DOHH2 (cell line): ENCODE measurements around the gene SMIM38.

Experiments used
- H3F3A ChIP-seq: fragments of 200-600 bp; sonication (generic), shearing (Covaris generic); 2 replicates; pipeline ENCODE4 v1.6.0; 2016; ENCODE audit warnings: antibody characterized with exemption, mild to moderate bottlenecking; ENCODE audit not compliant: control insufficient read depth, insufficient read depth
- H3K27ac ChIP-seq: fragments of 200-600 bp; sonication (generic); 2 replicates; pipeline ENCODE4 v1.5.1; 2014; ENCODE audit warnings: low read depth, mild to moderate bottlenecking, low read length, moderate library complexity
- H3K27me3 ChIP-seq: fragments of 200-600 bp; sonication (generic); 2 replicates; pipeline ENCODE4 v1.6.1; 2014; ENCODE audit warnings: mild to moderate bottlenecking, low read length, mixed read lengths; ENCODE audit not compliant: control insufficient read depth
- H3K36me3 ChIP-seq: fragments of 200-600 bp; sonication (generic); 2 replicates; pipeline ENCODE4 v1.6.1; 2014; ENCODE audit warnings: mild to moderate bottlenecking, low read length, moderate library complexity, mixed read lengths; ENCODE audit not compliant: control insufficient read depth
- H3K4me1 ChIP-seq: fragments of 200-600 bp; sonication (generic); 2 replicates; pipeline ENCODE4 v1.6.1; 2014; ENCODE audit warnings: mild to moderate bottlenecking, low read length, mixed read lengths; ENCODE audit not compliant: control insufficient read depth
- H3K4me2 ChIP-seq: fragments of 200-600 bp; sonication (generic); 2 replicates; pipeline ENCODE4 v1.6.0; 2014; ENCODE audit warnings: mild to moderate bottlenecking, low read length, moderate library complexity
- H3K4me3 ChIP-seq: fragments of 200-600 bp; sonication (generic); 2 replicates; pipeline ENCODE4 v1.5.1; 2014; ENCODE audit warnings: mild to moderate bottlenecking, low read length, mixed read lengths
- H3K79me2 ChIP-seq: fragments of 200-600 bp; sonication (generic); 2 replicates; pipeline ENCODE4 v1.6.1; 2014; ENCODE audit warnings: mild to moderate bottlenecking, low read length, mixed read lengths; ENCODE audit not compliant: control insufficient read depth
- H3K9me2 ChIP-seq: fragments of 200-600 bp; sonication (generic); replicated peaks from 2 replicates; pipeline ENCODE4 v1.6.1; 2014; ENCODE audit warnings: mild to moderate bottlenecking, low read length, mixed read lengths; ENCODE audit not compliant: control insufficient read depth
- H3K9me3 ChIP-seq: fragments of 200-600 bp; sonication (generic); 2 replicates; pipeline ENCODE4 v1.6.1; 2014; ENCODE audit warnings: antibody characterized with exemption, low read length, mixed read lengths; ENCODE audit not compliant: control insufficient read depth, insufficient read depth
- H4K20me1 ChIP-seq: fragments of 200-600 bp; sonication (generic); 2 replicates; pipeline ENCODE4 v1.6.0; 2014; ENCODE audit warnings: low read depth, mild to moderate bottlenecking, antibody characterized with exemption, low read length, moderate library complexity; ENCODE audit not compliant: control insufficient read depth, insufficient read depth
- EZH2phosphoT487 ChIP-seq: fragments of 200-600 bp; sonication (generic); IDR thresholded peaks from 2 replicates; pipeline ENCODE4 v1.6.1; 2017; ENCODE audit warnings: borderline replicate concordance, mild to moderate bottlenecking, antibody characterized with exemption, low read length, moderate library complexity, mixed read lengths
- TF ChIP-seq, protein P1 (sequence below): fragments of 200-600 bp; sonication (generic); IDR thresholded peaks from one replicate; pipeline ENCODE4 v1.5.1; 2014; ENCODE audit warnings: antibody characterized with exemption, mild to moderate bottlenecking, low read depth, low read length; ENCODE audit not compliant: poor library complexity, severe bottlenecking

SMIM38 gene

DNA sequence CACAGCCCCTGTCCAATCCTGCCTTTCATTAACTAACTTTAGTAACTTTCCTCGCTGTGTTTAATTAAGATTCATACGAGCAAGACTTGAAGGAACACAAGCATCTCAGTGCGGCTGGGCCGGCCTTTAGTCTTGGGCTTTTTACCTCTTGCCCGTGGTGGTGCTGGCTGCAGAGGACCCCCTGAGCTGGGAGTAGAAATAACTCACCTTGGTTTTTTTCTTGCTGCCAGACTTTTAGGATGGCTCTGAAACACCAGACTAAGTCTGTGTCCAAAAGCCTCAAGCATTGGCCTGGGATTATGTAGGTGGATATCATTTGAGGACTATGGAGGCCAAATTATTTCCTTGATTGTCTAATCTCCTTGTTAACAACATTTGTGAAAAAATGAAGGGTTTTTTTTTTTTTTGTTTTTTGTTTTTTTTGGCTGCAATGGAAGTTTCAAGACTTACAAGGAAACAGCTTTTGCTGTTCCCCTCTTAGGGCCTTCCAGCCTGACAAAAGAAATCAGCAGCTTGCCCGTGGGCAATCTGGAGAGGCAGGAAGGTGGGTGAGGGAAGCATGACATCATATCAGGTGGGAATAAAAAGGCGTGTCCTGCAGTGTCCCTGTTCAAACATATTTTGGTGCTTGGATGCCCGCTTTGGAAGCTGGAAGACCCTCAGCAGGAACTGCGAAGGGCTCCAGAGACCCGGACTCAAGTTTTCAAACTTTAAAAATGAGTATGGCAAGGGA is 44.0 kb downstream of the SMIM38 start:
- Histone ChIP-seq H3K9me3 (no peaks in the 10 kb centered on the region), H3K36me3 (no peaks in the 10 kb centered on the region), H3K27me3 (no peaks in the 10 kb centered on the region), H3K4me1 (no peaks in the 10 kb centered on the region), H3K9me2 (no peaks in the 10 kb centered on the region), H3K27ac (no peak overlapping the region), H3K4me3 (no peak overlapping the region), H3F3A (no peaks in the 10 kb centered on the region), H3K4me2 (no peak overlapping the region), H3K79me2 (no peaks in the 10 kb centered on the region), H4K20me1 (no peaks in the 10 kb centered on the region)
- no peak for TF ChIP-seq EZH2phosphoT487
- TF ChIP-seq, protein P1, sequence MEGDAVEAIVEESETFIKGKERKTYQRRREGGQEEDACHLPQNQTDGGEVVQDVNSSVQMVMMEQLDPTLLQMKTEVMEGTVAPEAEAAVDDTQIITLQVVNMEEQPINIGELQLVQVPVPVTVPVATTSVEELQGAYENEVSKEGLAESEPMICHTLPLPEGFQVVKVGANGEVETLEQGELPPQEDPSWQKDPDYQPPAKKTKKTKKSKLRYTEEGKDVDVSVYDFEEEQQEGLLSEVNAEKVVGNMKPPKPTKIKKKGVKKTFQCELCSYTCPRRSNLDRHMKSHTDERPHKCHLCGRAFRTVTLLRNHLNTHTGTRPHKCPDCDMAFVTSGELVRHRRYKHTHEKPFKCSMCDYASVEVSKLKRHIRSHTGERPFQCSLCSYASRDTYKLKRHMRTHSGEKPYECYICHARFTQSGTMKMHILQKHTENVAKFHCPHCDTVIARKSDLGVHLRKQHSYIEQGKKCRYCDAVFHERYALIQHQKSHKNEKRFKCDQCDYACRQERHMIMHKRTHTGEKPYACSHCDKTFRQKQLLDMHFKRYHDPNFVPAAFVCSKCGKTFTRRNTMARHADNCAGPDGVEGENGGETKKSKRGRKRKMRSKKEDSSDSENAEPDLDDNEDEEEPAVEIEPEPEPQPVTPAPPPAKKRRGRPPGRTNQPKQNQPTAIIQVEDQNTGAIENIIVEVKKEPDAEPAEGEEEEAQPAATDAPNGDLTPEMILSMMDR = no peak

DNA sequence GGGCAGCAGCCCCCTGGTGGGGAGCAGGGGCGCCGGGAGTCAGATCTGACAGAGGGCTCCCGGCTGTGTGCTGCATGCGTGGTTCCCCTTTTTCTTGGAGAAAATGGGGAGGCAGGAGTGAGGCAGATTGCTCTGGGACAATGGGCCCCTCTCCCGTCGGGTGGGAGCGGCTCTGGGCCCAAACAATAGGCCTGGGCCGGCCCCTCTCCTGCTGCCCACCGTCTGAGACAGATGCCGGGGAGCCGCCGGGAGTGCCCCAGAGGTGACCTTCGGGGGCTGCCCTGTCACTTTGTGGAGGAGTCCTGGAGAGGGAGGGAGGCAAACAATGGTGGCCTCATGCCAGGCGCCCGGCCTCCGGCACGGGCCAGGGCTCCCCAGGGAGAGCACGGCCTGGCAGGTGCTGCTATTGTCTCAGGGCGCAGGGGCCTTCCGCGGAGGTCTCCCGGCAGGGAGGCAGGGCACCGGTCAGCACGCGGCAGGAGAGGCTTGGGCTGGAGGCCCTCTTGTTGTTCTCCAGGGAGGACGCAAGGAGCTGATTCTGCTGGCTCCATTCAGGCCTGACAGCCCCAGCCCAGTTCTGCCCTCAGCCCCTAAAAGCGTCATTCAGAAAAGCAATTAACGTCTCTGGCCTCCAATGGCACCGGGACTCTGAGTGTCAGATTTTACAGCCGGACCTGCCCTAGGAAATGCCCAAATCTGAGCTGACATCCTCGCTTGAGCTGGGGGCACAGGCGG is 44.8 kb downstream of the SMIM38 start:
- no peaks in the 10 kb centered on the region for H3K9me3 ChIP-seq
- TF ChIP-seq EZH2phosphoT487 = no peak
- TF ChIP-seq, protein P1 = no peak

DNA sequence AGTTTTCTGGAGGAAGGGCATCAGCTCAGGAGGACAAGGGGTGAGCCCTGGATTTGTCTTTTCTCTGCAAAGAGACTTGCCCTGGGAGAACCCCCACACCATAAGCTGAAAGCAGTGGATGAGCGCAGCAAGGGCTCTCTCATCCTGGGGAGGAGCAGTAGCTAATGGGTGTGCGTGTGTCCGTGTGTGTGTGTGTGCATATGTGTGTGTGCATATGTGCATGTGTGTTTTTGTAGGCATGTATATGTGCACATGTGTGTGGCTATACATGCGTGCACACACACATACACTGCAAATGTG is 45.3 kb downstream of the SMIM38 start:
- Histone ChIP-seq H3K27me3 (no peaks in the 10 kb centered on the region), H3F3A (no peaks in the 10 kb centered on the region), H3K36me3 (no peaks in the 10 kb centered on the region), H3K4me1 (no peaks in the 10 kb centered on the region), H3K4me2 (no peak overlapping the region), H3K4me3 (no peak overlapping the region), H4K20me1 (no peaks in the 10 kb centered on the region), H3K9me2 (no peaks in the 10 kb centered on the region), H3K27ac (no peak overlapping the region), H3K9me3 (no peaks in the 10 kb centered on the region), H3K79me2 (no peaks in the 10 kb centered on the region)
- TF ChIP-seq, protein P1 = no peak
- TF ChIP-seq EZH2phosphoT487 = no peak

More for the DNA sequence above, 44.8 kb downstream of the SMIM38 start:
- H3F3A ChIP-seq = no peaks in the 10 kb centered on the region
- no peaks in the 10 kb centered on the region for H3K36me3 ChIP-seq
- no peaks in the 10 kb centered on the region for H3K9me2 ChIP-seq
- no peak overlapping the region for H3K4me2 ChIP-seq
- H4K20me1 ChIP-seq = no peaks in the 10 kb centered on the region
- no peak overlapping the region for H3K27ac ChIP-seq
- no peaks in the 10 kb centered on the region for H3K79me2 ChIP-seq
- H3K27me3 ChIP-seq = no peaks in the 10 kb centered on the region
- H3K4me1 ChIP-seq = no peaks in the 10 kb centered on the region
- no peak overlapping the region for H3K4me3 ChIP-seq
